Measurements from ENCODE around the gene SST. TPM values are rescaled to one million over a fixed set of nuclear protein-coding genes. Genes with fewer than 3 reads are reported as not detected.

SST gene
- total and polyA plus RNA-seq, 10 of the 15 experiments (the other 5 are each of a cell fraction or from before 2014, with no cell fraction given) = 0.35 to 0.38 TPM; not detected in 8

- Histone ChIP-seq H3K4me1 (ENCODE audit: control insufficient read depth, insufficient read depth, low read length) (no peaks in the 10 kb centered on the region), H4K20me1 (ENCODE audit: control insufficient read depth, insufficient read depth) (no peaks in the 10 kb centered on the region), H2AFZ (ENCODE audit: control insufficient read depth, low read depth, low read length) (no peak overlapping the region), H3K9me3 (replicated peaks; ENCODE audit: control insufficient read depth, insufficient read depth, low read length) (no peaks in the 10 kb centered on the region), H3K27me3 (replicated peaks in 1 of 2; ENCODE audit: control insufficient read depth in 2 of 2, insufficient read depth in 2 of 2, low read length in 1 of 2) (peaks cover 0 to 4% of the 10 kb centered on the region in 2 experiments; a peak in 2 of 4 replicates), H3K27ac (ENCODE audit: control insufficient read depth, insufficient read depth) (no peak overlapping the region), H3K4me3 (no peak overlapping the region), H3K79me2 (ENCODE audit: control insufficient read depth, insufficient read depth, low read length) (no peaks in the 10 kb centered on the region), H3K9ac (ENCODE audit: control insufficient read depth, insufficient read depth, low read length) (no peak overlapping the region), H3K36me3 (ENCODE audit: control insufficient read depth in 2 of 2, insufficient read depth in 2 of 2, low read length in 1 of 2) (no peaks in the 10 kb centered on the region), H3K4me2 (ENCODE audit: control insufficient read depth, insufficient read depth) (no peak overlapping the region)
- CTCF ChIA-PET = interaction anchor here (1.1 to 20.7 kb wide), 3 partner anchors 11 to 455 kb away, joined by 3 to 519 read pairs (median 3); no protein-coding TSS in a partner anchor
- intact Hi-C loops (cut with micrococcal nuclease; ENCODE audit: unreplicated experiment) (no loop called here), in situ Hi-C loops (cut with MboI) (no loop called here)
- 0% methylated on average over 3 of the region's 3 CpGs for WGBS (ENCODE audit: insufficient coverage, insufficient replicate concordance, low lambda C conversion rate, missing lambda C conversion rate)
- SMC1A ChIA-PET (ENCODE audit: uncharacterized antibody, unreplicated experiment) = no interaction called here
- TF ChIP-seq, protein P1, sequence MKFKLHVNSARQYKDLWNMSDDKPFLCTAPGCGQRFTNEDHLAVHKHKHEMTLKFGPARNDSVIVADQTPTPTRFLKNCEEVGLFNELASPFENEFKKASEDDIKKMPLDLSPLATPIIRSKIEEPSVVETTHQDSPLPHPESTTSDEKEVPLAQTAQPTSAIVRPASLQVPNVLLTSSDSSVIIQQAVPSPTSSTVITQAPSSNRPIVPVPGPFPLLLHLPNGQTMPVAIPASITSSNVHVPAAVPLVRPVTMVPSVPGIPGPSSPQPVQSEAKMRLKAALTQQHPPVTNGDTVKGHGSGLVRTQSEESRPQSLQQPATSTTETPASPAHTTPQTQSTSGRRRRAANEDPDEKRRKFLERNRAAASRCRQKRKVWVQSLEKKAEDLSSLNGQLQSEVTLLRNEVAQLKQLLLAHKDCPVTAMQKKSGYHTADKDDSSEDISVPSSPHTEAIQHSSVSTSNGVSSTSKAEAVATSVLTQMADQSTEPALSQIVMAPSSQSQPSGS (IDR thresholded peaks at IDR 0.05; ENCODE audit: low read length) = no peak
- TF ChIP-seq BMI1 (IDR thresholded peaks at IDR 0.05; ENCODE audit: borderline replicate concordance) (no peak), CBFB (IDR thresholded peaks at IDR 0.05; ENCODE audit: low read depth) (no peak), ZNF24 (IDR thresholded peaks at IDR 0.05) (no peak), SUPT20H (IDR thresholded peaks at IDR 0.05; ENCODE audit: borderline replicate concordance, control insufficient read depth, low read depth, low read length) (no peak), CREM (IDR thresholded peaks at IDR 0.05; ENCODE audit: low read depth) (no peak), NBN (IDR thresholded peaks at IDR 0.05) (no peak), CHD4 (IDR thresholded peaks at IDR 0.05) (no peak), TCF7 (IDR thresholded peaks at IDR 0.05; ENCODE audit: borderline replicate concordance) (no peak), CEBPB (IDR thresholded peaks at IDR 0.05; ENCODE audit: borderline replicate concordance in 1 of 2, low read depth in 2 of 2, low read length in 2 of 2) (no peak), CHD1 (IDR thresholded peaks at IDR 0.05; ENCODE audit: low read depth, low read length) (no peak), NR2F1 (conservative IDR thresholded peaks at IDR 0.05) (no peak), YY1 (IDR thresholded peaks at IDR 0.05; ENCODE audit: low read depth, low read length) (no peak), POU2F2 (IDR thresholded peaks at IDR 0.05; ENCODE audit: borderline replicate concordance, low read depth, low read length) (no peak)
- TF ChIP-seq, protein P2, sequence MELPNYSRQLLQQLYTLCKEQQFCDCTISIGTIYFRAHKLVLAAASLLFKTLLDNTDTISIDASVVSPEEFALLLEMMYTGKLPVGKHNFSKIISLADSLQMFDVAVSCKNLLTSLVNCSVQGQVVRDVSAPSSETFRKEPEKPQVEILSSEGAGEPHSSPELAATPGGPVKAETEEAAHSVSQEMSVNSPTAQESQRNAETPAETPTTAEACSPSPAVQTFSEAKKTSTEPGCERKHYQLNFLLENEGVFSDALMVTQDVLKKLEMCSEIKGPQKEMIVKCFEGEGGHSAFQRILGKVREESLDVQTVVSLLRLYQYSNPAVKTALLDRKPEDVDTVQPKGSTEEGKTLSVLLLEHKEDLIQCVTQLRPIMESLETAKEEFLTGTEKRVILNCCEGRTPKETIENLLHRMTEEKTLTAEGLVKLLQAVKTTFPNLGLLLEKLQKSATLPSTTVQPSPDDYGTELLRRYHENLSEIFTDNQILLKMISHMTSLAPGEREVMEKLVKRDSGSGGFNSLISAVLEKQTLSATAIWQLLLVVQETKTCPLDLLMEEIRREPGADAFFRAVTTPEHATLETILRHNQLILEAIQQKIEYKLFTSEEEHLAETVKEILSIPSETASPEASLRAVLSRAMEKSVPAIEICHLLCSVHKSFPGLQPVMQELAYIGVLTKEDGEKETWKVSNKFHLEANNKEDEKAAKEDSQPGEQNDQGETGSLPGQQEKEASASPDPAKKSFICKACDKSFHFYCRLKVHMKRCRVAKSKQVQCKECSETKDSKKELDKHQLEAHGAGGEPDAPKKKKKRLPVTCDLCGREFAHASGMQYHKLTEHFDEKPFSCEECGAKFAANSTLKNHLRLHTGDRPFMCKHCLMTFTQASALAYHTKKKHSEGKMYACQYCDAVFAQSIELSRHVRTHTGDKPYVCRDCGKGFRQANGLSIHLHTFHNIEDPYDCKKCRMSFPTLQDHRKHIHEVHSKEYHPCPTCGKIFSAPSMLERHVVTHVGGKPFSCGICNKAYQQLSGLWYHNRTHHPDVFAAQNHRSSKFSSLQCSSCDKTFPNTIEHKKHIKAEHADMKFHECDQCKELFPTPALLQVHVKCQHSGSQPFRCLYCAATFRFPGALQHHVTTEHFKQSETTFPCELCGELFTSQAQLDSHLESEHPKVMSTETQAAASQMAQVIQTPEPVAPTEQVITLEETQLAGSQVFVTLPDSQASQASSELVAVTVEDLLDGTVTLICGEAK (IDR thresholded peaks at IDR 0.05; ENCODE audit: borderline replicate concordance) = no peak
- TF ChIP-seq, protein P3, sequence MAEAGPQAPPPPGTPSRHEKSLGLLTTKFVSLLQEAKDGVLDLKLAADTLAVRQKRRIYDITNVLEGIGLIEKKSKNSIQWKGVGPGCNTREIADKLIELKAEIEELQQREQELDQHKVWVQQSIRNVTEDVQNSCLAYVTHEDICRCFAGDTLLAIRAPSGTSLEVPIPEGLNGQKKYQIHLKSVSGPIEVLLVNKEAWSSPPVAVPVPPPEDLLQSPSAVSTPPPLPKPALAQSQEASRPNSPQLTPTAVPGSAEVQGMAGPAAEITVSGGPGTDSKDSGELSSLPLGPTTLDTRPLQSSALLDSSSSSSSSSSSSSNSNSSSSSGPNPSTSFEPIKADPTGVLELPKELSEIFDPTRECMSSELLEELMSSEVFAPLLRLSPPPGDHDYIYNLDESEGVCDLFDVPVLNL (IDR thresholded peaks at IDR 0.05; ENCODE audit: low read depth, low read length) = no peak
- POLR2A ChIA-PET = no interaction called here
- RAD21 ChIA-PET (ENCODE audit: unreplicated experiment) = no interaction called here
- FAIRE-seq = no peak
- no peak for ATAC-seq
- BruUV-seq (replicated peaks) = no TSS peak
- DNase-seq (ENCODE audit: low read depth, low spot score) = no peak
Measured at GRCh38 chr3:187673012-187673411, 2.8 kb upstream of the SST start.

Measured in GM12878 (cell line).